ENCODE measurements around the gene AOAH.
A peak's percentile ranks its signal among the peaks of the same experiment; 100 is the strongest.
"Not testable (repeated sequence)": the region's sequence is repeated elsewhere in the genome, so short reads cannot be mapped to it uniquely, and the experiment has no call there.

The AOAH gene

DNA sequence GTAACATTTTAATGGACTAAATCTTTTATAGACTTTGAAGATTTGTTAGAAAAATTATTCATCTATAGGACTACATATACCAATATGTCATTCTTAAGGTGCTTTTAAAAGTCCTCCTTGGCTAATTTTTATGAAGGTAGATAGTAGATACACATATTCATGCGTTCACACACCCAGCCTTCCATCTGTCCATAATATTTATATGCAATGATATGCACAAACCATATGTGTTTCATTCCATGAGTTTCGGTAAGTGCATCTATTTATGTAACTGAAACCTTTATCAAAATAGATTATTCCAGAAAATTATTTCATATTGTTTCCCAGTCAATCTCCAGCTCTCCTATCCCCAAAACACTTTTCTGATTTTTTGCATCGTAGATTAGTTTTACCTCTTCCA is 233.0 kb downstream of the AOAH start:
- no peak for DNase-seq (ENCODE audit: low read depth)
- H3K4me3 ChIP-seq (ENCODE audit: low read length) = no peak overlapping the region
- TF ChIP-seq, protein P1, sequence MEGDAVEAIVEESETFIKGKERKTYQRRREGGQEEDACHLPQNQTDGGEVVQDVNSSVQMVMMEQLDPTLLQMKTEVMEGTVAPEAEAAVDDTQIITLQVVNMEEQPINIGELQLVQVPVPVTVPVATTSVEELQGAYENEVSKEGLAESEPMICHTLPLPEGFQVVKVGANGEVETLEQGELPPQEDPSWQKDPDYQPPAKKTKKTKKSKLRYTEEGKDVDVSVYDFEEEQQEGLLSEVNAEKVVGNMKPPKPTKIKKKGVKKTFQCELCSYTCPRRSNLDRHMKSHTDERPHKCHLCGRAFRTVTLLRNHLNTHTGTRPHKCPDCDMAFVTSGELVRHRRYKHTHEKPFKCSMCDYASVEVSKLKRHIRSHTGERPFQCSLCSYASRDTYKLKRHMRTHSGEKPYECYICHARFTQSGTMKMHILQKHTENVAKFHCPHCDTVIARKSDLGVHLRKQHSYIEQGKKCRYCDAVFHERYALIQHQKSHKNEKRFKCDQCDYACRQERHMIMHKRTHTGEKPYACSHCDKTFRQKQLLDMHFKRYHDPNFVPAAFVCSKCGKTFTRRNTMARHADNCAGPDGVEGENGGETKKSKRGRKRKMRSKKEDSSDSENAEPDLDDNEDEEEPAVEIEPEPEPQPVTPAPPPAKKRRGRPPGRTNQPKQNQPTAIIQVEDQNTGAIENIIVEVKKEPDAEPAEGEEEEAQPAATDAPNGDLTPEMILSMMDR (conservative IDR thresholded peaks at IDR 0.05; ENCODE audit: low read depth, low read length) = no peak

DNA sequence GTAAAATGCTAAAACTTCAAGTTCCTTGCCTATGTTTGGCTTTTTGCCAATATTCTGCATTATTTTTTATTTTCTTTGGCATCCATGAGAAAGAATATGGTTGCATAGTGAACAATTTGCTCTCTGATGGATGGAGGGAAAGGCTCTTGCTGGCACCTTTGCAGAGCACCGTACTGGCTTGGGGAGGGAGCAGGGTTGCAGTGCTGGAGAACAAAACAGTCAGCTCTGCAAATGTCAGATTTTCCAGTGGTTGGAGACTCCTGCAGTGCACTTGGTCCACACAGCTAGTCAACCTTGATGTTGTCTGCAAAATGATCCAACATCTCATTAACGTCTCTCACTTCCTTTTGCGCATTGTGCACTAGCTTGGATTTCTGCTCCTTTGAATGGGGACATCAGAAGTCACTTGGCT is 233.9 kb downstream of the AOAH start:
- H3K4me3 ChIP-seq (ENCODE audit: low read length) = no peak overlapping the region
- no peak for DNase-seq (ENCODE audit: low read depth)
- TF ChIP-seq, protein P1 (conservative IDR thresholded peaks at IDR 0.05; ENCODE audit: low read depth, low read length) = no peak

DNA sequence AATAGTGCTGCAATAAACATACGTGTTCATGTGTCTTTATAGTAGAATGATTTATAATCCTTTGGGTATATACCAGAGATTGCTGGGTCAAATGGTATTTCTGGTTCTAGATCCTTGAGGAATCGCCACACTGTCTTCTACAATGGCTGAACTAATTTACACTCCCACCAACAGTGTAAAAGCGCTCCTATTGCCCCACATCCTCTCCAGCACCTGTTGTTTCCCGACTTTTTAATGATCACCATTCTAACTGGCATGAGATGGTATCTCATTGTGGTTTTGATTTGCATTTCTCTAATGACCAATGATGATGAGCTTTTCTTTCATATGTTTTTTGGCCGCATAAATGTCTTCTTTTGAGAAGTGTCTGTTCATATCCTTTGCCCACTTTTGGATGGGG is 235.6 kb downstream of the AOAH start:
- not testable (repeated sequence) for DNase-seq (ENCODE audit: low read depth); H3K4me3 ChIP-seq (ENCODE audit: low read length)

DNA sequence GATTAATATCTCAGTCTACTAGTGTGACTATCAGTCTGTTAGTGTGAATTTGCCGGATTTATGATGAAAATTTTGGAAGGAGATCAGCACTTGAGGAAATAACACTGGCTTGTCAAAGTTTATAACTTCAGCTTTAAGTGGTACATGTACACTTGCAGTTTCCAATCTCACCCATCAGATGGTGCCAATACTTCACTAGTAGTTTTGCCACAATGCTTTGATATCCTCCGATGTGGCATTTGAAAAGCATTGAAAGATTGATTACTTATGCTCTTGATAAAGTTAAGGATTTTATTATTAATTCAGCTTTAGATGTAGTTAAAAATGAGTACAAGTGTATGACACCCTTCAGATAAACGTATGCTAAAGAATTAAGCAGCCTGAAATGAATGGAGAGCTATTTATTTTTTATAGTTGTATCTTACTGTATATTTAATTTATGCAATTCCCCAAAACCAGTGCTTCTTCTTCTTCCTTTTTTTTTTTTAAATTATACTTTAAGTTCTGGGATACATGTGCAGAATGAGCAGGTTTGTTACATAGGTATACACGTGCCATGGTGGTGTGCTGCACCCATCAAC is 236.4 kb downstream of the AOAH start:
- H3K4me3 ChIP-seq (ENCODE audit: low read length) = no peak overlapping the region
- no peak for DNase-seq (ENCODE audit: low read depth)
- TF ChIP-seq, protein P1 (conservative IDR thresholded peaks at IDR 0.05; ENCODE audit: low read depth, low read length) = peak; percentile 83

DNA sequence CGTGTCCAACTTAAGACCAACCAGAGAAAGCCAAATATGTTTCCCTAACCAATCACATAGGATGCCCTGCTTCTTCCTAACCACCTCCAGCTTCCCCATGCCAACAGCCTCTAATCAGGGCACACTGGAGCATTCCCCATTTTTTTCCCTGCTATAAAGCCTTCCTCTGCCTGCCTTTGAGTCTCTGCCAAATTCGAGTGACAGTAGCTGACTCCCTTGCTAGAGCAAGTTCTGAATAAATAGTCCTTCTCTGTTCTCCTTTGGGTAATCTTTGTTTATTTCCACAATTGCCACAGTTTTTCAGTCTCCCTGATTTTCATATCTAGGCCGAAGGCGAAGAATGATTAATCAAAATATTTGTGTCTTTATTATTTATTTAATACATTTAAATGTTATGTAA is 238.0 kb downstream of the AOAH start:
- H3K4me3 ChIP-seq (ENCODE audit: low read length) = no peak overlapping the region
- TF ChIP-seq, protein P1 (conservative IDR thresholded peaks at IDR 0.05; ENCODE audit: low read depth, low read length) = no peak
- no peak for DNase-seq (ENCODE audit: low read depth)

DNA sequence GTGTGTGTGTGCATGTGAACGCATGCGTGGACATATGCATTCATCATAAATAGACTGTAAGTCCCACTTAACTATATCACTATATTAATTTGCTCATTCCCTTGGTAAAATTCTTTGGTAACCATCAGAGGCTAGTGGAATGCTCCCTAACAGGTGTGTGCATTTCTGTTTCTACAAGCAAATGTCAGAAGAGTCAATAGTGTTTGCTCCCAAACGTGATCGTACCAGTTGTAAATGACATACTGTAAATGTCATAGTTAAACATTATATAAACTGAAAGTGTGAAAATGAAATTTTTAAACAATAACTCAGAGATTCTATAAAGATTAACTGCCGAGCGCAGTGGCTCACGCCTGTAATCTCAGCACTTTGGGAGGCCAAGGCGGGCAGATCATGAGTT is 240.0 kb downstream of the AOAH start:
- H3K4me3 ChIP-seq (ENCODE audit: low read length) = no peak overlapping the region
- no peak for DNase-seq (ENCODE audit: low read depth)
- TF ChIP-seq, protein P1 (conservative IDR thresholded peaks at IDR 0.05; ENCODE audit: low read depth, low read length) = no peak

DNA sequence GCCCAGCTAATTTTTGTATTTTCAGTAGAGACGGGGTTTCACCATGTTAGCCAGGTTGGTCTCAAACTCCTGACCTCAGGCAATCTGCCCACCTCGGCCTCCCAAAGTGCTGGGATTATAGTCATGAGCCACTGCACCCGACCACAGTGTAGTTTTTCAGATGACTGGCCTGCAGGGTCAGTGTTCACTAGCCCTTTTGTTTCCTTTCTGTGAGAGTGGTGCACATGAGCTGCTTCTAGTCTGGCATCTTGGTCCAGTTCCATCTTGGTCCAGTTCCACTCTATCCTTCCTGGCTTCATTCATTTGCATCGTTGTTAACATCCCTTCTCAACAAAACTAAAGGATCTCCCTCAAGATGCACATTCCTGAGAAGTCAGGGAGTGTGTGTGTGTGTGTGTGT is 240.4 kb downstream of the AOAH start:
- not testable (repeated sequence) for H3K4me3 ChIP-seq (ENCODE audit: low read length); DNase-seq (ENCODE audit: low read depth)

DNA sequence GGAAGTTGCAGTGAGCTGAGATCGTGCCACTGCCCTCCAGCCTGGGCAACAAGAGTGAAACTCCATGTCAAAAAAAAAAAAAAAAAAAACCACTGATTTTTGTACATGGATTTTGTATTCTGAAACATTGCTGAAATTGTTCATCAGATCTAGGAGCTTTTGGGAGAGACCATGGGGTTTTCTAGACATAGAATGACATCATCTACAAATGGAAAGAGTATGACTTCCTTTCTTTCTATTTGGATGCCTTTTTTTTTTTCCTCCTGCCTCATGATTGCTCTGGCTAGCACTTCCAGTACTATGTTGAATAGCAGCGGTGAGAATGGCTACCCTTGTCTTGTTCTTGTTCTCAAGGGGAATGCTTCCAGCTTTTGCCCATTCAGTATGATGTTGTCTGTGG is 245.5 kb downstream of the AOAH start:
- TF ChIP-seq, protein P1 (conservative IDR thresholded peaks at IDR 0.05; ENCODE audit: low read depth, low read length) = no peak
- no peak overlapping the region for H3K4me3 ChIP-seq (ENCODE audit: low read length)
- no peak for DNase-seq (ENCODE audit: low read depth)
